Right renal pelvis (tissue), 4 donors: ENCODE results near the gene MEN1. TPM values are rescaled to one million over a fixed set of nuclear protein-coding genes. Genes with fewer than 3 reads are reported as not detected.

Experiments used
- DNase-seq, 4 donors: peaks; one replicate each; pipeline ENCODE4 v3.0.0-alpha.2; 2013; ENCODE audit warnings: low read depth in 4 of 4, low spot score in 3 of 4, missing footprints in 1 of 4
- polyA plus RNA-seq, 4 donors: library from polyadenylated mRNA; unstranded; fragments of 120-200 nt; gene quantifications; one replicate each; pipeline ENCODE4 v1.2.1, GENCODE V29; 2013; ENCODE audit not compliant: insufficient read length in 4 of 4

MEN1 gene
- polyA plus RNA-seq, 4 donors: 35.0 to 46.6 (median 40.6) TPM

DNA sequence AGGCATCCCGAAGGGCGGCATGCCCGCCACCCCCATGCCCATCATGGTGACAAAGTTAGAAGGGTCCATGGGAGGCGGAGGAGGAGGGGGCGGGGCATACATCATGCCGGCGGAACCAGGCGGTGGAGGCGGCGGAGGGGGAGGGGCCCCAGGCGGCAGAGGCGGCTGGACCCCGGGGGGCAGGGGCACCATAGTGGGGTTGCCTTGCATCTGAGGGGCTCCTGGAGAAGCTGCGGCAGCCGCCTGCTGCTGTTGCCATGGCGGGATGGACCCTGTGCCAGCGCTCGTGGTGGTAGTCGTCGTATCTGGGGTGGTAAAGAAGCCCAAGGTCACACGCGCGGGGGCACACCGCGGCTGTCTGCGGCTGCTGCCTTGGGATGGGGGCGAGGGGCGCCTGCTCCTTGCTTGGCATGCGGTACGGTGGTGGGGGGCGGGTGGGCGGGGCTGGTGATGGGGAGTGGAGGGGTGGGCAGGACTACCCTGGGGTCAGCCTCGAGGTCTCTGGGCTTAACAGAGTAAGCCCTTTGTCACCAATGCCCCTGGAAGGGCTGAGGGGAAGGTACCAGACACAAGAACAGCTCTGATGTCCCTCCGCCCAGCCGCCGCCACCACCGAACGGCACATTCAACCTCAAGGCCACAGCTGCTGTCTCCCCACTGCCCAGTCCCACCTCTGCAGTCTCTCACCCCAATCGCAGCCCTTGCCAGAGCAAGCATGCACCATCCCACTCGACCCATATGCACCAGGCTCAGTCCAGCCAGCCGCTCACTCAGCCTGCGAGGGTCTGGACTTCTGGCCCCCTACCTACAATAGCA is 44.3 kb downstream of the MEN1 start:
- no peak for DNase-seq

- no peak for DNase-seq
Measured at GRCh38 chr11:64765291-64765850, 45.0 kb downstream of the MEN1 start.

GRCh38 chr11:64764753-64765152 is 45.6 kb downstream of the MEN1 start:
- no peak for DNase-seq

GRCh38 chr11:64764040-64764611 is 46.2 kb downstream of the MEN1 start:
- DNase-seq: no peak

DNA sequence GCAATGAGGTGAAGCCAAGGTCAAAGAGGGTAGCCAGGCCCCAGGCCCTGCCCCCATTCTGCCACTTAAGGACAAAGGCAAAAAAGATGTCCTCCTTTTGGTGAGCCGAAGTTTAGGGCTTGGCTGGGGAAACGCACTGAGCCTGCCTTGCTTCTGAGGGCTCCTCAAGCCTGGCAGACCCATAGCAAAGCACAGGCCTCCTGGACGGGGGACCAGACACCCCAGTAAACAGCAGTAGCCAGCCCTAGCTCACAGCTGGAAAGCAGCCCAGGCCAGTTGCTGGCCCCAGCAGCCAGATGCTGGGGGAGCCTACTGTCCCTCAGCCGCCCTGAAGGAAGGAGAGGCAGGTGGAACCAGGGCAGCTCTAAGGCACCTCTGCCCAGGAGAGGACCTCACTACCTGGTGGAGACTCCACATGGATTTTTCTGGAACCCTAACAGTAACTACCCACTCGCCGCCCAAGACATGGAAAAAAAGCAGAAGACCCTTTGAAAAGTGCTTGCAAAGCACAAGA is 46.8 kb downstream of the MEN1 start:
- no peak for DNase-seq

GRCh38 chr11:64762674-64763525 is 47.5 kb downstream of the MEN1 start:
- peak in 2 of 4 donors; percentile 68 to 82 for DNase-seq

GRCh38 chr11:64762277-64762673 is 48.1 kb downstream of the MEN1 start:
- no peak for DNase-seq

DNA sequence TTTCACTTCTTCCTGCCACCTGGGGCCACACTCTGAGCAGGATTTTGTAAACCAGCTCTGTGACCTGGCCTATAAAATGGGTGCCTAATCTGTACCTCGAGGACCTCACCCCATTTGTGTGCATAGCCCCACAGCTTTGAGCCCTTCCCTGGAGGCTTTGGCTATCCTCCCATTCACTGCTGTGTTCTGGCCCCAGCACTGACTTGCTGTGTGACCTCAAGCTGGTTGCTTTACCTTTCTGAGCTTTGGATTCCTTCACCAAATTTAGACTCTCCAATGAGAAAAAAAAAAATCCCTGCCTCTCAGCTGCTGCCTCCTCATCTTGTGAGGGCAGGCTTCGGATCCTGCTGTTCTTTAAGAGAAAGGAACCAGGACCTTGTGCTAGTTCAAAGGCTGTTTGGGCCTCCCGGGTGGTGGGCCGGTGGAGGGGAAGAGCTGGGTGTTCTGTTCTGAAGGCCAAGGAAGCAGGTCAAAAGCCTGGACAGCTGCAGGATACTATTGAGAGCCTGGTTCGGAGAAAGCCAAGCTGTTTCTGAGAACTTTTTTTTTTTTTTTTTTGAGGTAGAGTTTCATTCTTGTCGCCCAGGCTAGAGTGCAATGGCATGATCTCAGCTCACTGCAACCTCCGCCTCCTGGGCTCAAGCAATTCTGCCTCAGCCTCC is 49.5 kb downstream of the MEN1 start:
- DNase-seq: no peak

- DNase-seq: no peak
Measured at GRCh38 chr11:64759722-64760719, 50.3 kb downstream of the MEN1 start, which contains the start of gene PYGM. TSS of gene PYGM (minus strand) at chr11:64759974. CDS start at chr11:64759898, 76 bp downstream.

DNA sequence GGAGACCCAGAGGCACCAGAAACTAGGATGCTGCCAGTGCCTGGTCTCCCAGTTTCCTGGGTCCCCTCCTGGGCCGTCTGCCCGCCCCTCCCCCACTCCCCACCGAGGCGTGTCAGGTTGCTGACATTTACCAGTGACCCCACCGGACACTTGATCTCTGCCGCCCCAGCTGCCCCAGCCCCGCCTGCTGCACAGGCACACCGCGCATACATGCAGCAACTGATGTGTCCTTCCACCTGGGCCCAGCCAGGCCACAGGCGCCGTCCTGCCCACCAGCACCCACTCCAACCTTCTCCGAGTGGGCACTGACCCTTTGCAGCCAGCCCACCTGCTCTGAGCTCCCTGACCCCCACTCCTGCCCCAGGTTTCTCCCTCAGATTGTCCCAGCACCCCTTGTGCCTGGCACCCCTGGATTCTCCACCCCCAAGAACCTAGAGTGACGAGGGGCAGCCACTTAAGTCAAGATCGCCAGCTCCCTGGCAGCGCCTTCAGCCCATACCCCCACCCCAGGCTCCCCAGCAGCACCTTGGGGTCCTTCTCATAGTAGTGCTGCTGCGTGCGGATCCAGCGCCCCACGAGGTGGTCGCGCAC is 51.1 kb downstream of the MEN1 start:
- no peak for DNase-seq

DNA sequence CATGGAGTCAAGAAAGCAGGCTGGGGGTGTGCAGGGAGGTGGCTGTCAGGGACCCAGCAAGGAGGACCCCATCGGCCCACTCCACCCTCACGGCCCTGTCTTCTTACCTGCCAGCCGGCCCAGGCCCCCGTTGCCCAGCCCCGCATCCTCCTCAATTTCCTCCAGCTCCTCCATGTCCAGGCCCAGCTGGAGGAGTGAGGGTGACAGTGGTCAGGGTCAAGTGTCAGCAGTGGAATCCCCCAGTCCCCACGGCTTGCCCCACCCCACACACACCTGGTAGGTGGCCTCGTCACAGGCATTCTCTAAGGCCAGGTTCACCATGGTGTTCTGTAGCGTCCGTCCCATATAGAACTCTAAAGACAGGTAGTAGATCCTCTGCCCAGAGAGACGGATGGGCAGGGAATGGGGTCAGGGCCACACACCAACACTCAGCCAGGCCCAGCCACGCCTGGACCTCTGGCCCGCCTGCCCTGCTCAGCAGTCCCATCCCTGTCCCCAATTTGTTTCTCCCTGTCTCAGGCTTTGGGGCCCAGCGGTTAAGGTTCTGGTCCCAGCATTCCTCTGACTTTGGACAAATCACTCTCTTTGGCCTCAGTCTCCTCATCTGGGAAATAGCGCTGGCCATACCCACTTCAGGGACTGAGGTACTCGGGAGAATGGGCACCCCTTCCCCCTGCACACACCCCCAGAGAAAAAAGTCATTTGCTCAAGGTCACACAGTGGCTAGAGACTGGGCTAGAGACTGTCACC is 51.8 kb downstream of the MEN1 start:
- DNase-seq: no peak

DNA sequence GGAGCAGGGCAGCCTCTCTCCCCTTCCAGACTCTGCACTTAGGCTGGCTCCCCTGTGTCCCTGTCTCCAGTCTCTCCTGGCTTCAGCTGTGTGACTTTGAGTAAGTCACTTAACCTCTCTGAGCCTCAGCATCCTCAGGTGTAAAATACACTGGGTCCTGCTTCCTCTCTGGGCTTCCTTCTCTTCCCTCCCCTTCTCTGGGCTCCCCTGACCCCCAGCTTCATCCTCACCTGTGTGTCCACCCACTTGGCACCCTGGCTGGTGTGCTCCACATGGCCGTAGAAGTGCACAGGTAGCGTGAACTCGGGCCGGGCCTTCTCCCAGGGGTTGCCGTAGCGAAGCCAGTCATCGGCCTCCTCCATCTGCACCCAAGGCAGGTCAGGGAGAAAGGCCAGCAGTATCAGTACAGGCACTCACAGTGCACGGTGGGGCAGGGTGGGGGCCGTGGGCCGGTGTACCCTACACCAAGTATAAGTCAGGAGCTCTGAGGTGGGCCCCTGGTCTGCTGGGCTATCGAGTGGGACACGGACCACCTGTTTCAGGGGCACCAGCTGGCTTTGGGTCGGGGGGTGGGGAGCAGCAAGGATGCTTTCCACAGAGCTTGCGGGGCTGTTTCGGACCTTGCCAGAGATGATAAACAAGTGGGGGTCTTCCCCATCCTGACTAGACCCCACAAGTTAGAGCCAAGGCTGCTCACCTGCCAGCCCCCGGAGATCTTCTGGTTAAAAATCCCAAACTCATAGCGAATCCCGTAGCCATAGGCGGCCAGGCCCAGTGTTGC is 52.6 kb downstream of the MEN1 start:
- DNase-seq: no peak

- DNase-seq: no peak
Measured at GRCh38 chr11:64755681-64756361, 54.5 kb downstream of the MEN1 start.

GRCh38 chr11:64754919-64755662 is 55.3 kb downstream of the MEN1 start:
- no peak for DNase-seq

GRCh38 chr11:64754124-64754918 is 56.0 kb downstream of the MEN1 start:
- DNase-seq: no peak
